Measurements from ENCODE around the gene PARD3.
"Not testable (repeated sequence)": the region's sequence is repeated elsewhere in the genome, so short reads cannot be mapped to it uniquely, and the experiment has no call there.

The PARD3 gene

GRCh38 chr10:34076443-34076842 lies 738.7 kb downstream of the PARD3 start:
- in situ Hi-C loops (cut with MboI; ENCODE audit: low sequenced_read_pairs): no loop called here

GRCh38 chr10:34075254-34075926 lies 739.7 kb downstream of the PARD3 start:
- in situ Hi-C loops (cut with MboI; ENCODE audit: low sequenced_read_pairs): no loop called here

- in situ Hi-C loops (cut with MboI; ENCODE audit: low sequenced_read_pairs): no loop called here
Observed at GRCh38 chr10:34074051-34074450, 741.0 kb downstream of the PARD3 start.

GRCh38 chr10:34067741-34068140 lies 747.4 kb downstream of the PARD3 start:
- in situ Hi-C loops (cut with MboI; ENCODE audit: low sequenced_read_pairs): not testable (repeated sequence)

- in situ Hi-C loops (cut with MboI; ENCODE audit: low sequenced_read_pairs): no loop called here
Observed at GRCh38 chr10:34063592-34063991, 751.5 kb downstream of the PARD3 start.

GRCh38 chr10:34061841-34062240 lies 753.3 kb downstream of the PARD3 start:
- in situ Hi-C loops (cut with MboI; ENCODE audit: low sequenced_read_pairs): no loop called here
